Psoas muscle (tissue), 8 donors: ENCODE measurements around the gene PRAMEF1. TPM values are rescaled to one million over a fixed set of nuclear protein-coding genes. Genes with fewer than 3 reads are reported as not detected.

Experiments
- ATAC-seq, 4 donors: fragments of 200-7000 bp; cut with Tn5 transposase; one replicate each; pipeline ENCODE4 v1.9.1; 2020; ENCODE audit warnings: moderate library complexity in 3 of 4, mild to moderate bottlenecking in 2 of 4
- DNase-seq, 2 donors: peaks; one replicate each; pipeline ENCODE4 v3.0.0-alpha.2; 2020
- H3K27ac ChIP-seq: fragments of 200-600 bp; one replicate; pipeline ENCODE4 v1.8.0; 2022
- H3K27me3 ChIP-seq, 3 donors: fragments of 200-600 bp in 1 of 3; one replicate each; pipeline versions ENCODE4 v1.6.1 to v1.8.0; 2013 to 2022; ENCODE audit warnings: low read length in 2 of 3, mild to moderate bottlenecking in 2 of 3, moderate library complexity in 1 of 3; ENCODE audit not compliant: insufficient read depth in 3 of 3
- H3K36me3 ChIP-seq, 2 donors: fragments of 200-600 bp in 1 of 2; one replicate each; pipeline versions ENCODE4 v1.6.1 to v1.8.0; 2013 to 2022; ENCODE audit warnings: low read depth in 1 of 2, mild to moderate bottlenecking in 1 of 2, moderate library complexity in 1 of 2; ENCODE audit not compliant: insufficient read depth in 1 of 2
- H3K4me1 ChIP-seq: fragments of 200-600 bp; one replicate; pipeline ENCODE4 v1.8.0; 2022
- H3K4me3 ChIP-seq: fragments of 200-600 bp; one replicate; pipeline ENCODE4 v1.8.0; 2022; ENCODE audit warnings: mild to moderate bottlenecking
- H3K9me3 ChIP-seq: fragments of 200-600 bp; one replicate; pipeline ENCODE4 v1.8.0; 2022
- WGBS, 3 donors: extraction: QIAGEN DNeasy Blood & Tissue Kit; methylation state at CpG; one replicate each; pipeline versions ENCODE4 v1.1.6 to v1.1.7; 2013; 5-methylcytosine and 5-hydroxymethylcytosine counted together
- intact Hi-C, 2 donors: fragments of 100-400 bp; cut with DNase I; formaldehyde crosslinking; loops; one replicate each; pipeline versions ENCODE4 v1.11.0 to v1.14.2; 2022
- polyA plus RNA-seq, 3 donors: library from polyadenylated mRNA; stranded (reverse); fragments of 200-250 nt; gene quantifications; one replicate each; pipeline ENCODE4 v1.2.3, GENCODE V29; 2013
- total RNA-seq, 4 donors: library from RNA; stranded (reverse); fragmentation: NEBNext Ultra II Directional in 2 of 4; extraction: Animal tissue kit (Norgen Biotek cat#: 25700) in 2 of 4; gene quantifications; one replicate each; pipeline versions ENCODE4 v1.2.1 to v1.2.4, GENCODE V29; 2021 to 2023
- TF ChIP-seq, protein P1 (sequence below): fragments of 200-600 bp; IDR thresholded peaks from one replicate; pipeline ENCODE4 v1.8.0; 2022; ENCODE audit warnings: antibody characterized with exemption
- donor health status: healthy with polysubstance abuse.
- donor health status: DM: no; HTN: no; CAD: no; lungs with moderate emphysema.
- donor health status: Bipolar disorder and iron deficiency.
- donor health status: healthy.
- donor health status: DM: yes; HTN: yes; CAD: no.
- donor health status: DM: no; HTN: no; CAD: no.
- donor health status: DM: no; HTN: no; CAD: no.
- donor health status: DM: yes; HTN: yes; CAD: no.

PRAMEF1 gene
- total and polyA plus RNA-seq, 7 donors: not detected

DNA sequence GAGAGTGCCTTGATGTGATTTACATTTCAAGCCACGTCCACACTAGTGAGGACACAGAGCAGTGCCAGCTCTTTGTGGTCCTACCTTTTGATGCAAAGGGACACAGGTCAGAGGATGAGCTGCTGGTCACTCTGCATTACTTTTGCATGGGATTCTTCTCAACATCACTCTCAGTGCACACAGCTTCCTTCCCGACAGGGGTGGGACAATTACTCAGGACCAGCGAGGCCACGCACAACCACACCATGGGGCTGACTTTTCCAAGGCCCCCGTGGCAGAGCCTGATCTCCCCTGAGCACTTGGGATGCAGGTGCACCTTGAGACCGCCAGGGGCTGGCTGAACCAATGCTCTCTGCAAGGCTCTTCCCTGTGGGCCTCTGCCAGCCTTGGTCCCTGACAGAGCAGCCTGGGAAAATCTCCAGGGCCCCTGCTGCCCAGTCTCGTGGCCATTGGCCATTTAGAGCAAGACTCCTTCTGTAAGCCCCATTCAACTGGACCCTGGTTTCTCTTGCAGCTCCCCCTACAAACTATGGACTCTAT, 30.9 kb upstream of the PRAMEF1 start:
- Histone ChIP-seq H3K27ac (no peak overlapping the region), H3K9me3 (no peaks in the 10 kb centered on the region), H3K36me3 (no peaks in the 10 kb centered on the region), H3K27me3 (peaks cover 0 to 5% (median 0%) of the 10 kb centered on the region in 3 donors), H3K4me1 (no peaks in the 10 kb centered on the region), H3K4me3 (no peak overlapping the region)
- DNase-seq (no peak), ATAC-seq (no peak)
- 46 to 72% (median 58%) methylated on average over 7 of the region's 7 CpGs for WGBS, 3 donors
- TF ChIP-seq, protein P1, sequence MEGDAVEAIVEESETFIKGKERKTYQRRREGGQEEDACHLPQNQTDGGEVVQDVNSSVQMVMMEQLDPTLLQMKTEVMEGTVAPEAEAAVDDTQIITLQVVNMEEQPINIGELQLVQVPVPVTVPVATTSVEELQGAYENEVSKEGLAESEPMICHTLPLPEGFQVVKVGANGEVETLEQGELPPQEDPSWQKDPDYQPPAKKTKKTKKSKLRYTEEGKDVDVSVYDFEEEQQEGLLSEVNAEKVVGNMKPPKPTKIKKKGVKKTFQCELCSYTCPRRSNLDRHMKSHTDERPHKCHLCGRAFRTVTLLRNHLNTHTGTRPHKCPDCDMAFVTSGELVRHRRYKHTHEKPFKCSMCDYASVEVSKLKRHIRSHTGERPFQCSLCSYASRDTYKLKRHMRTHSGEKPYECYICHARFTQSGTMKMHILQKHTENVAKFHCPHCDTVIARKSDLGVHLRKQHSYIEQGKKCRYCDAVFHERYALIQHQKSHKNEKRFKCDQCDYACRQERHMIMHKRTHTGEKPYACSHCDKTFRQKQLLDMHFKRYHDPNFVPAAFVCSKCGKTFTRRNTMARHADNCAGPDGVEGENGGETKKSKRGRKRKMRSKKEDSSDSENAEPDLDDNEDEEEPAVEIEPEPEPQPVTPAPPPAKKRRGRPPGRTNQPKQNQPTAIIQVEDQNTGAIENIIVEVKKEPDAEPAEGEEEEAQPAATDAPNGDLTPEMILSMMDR: no peak
- intact Hi-C loops: no loop called here

DNA sequence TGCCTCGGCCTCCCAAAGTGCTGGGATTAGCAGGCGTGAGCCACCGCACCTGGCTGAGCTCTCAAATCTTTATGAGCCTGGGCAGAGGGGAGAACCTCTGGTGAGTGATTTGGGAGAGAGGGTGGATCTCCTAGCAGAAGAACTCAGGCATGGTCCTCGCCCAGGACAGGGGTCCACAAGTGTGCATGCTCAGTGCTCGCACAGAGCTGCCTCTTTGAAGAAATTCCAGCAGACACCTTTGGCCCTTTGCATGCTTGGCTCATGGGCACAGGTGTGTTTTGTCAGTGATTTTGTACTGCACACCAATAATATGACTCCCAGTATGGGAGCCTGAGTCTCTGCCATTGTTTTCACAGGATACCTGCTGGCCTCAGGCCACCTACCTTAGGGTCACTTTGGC, 29.4 kb upstream of the PRAMEF1 start:
- Histone ChIP-seq H3K36me3 (no peaks in the 10 kb centered on the region), H3K4me1 (no peaks in the 10 kb centered on the region), H3K27me3 (peaks cover 0 to 5% (median 0%) of the 10 kb centered on the region in 3 donors), H3K4me3 (no peak overlapping the region), H3K27ac (no peak overlapping the region), H3K9me3 (no peaks in the 10 kb centered on the region)
- DNase-seq (no peak), ATAC-seq (no peak)
- WGBS, 3 donors: 78 to 91% (median 84%) methylated on average over 5 of the region's 5 CpGs
- intact Hi-C loops: no loop called here
- TF ChIP-seq, protein P1: no peak

DNA sequence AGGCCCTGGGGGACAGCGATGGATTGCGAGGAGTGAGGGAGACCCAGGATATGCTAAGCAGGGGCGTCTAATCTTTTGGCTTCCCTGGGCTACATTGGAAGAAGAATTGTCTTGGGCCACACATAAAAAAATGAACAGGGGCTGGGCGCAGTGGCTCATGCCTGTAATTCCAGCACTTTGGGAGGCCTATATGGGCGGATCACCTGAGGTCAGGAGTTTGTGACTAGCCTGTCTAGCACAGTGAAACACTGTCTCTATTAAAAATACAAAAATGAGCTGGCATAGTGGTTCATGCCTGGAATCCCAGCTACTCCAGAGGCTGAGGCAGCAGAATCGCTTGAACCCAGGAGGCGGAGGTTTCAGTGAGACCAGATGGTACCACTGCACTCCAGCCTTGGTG, 28.4 kb upstream of the PRAMEF1 start:
- Histone ChIP-seq H3K9me3 (no peaks in the 10 kb centered on the region), H3K27me3 (peaks cover 0 to 5% (median 0%) of the 10 kb centered on the region in 3 donors), H3K36me3 (no peaks in the 10 kb centered on the region), H3K27ac (no peak overlapping the region), H3K4me3 (no peak overlapping the region), H3K4me1 (no peaks in the 10 kb centered on the region)
- intact Hi-C loops: no loop called here
- no peak for ATAC-seq
- 81 to 86% (median 83%) methylated on average over 7 of the region's 7 CpGs for WGBS, 3 donors
- no peak for DNase-seq
- TF ChIP-seq, protein P1: no peak

DNA sequence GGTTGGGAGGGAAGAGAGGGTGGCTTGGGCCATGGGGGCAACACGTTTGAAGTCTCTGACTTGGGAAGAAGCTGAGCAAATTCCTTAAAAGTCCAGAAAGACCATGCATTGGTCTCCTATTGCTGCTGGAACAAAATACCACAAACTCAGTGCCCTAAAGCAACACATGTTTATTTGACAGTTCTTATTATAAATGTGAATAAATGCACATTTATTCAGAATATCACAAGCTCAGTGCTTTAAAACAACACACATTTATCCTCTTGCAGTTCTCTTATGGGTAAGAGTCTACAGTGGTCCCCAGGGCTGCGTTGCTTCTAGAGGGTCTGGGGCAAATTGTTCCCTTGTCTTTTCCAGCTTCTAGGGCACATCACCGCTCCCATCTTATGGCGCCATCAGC, 27.7 kb upstream of the PRAMEF1 start:
- DNase-seq: no peak
- no peak for ATAC-seq
- TF ChIP-seq, protein P1: no peak
- WGBS, 3 donors: 68 to 81% (median 73%) methylated on average over 4 of the region's 4 CpGs
- Histone ChIP-seq H3K9me3 (no peaks in the 10 kb centered on the region), H3K36me3 (no peaks in the 10 kb centered on the region), H3K4me1 (no peaks in the 10 kb centered on the region), H3K27me3 (peaks cover 0 to 5% (median 0%) of the 10 kb centered on the region in 3 donors), H3K27ac (no peak overlapping the region), H3K4me3 (no peak overlapping the region)
- intact Hi-C loops: no loop called here

DNA sequence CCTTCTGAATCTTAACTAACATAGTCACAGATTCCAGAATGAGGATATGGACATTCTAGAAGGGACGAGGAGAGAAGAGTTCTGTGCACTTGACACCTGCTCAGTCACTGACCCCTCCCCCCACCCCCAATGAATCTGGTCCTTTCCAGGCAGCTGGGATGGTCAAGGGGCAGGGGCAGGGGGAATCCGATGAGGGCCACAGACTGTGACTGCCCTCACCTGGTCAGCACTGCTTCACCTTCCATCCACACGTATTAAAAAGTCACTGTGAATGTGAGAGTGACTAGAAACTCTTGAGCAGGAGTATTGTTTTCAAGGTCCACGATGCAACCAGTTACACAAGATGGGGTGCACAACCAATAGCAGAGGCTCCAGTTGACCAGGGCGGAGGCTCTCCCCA, 27.2 kb upstream of the PRAMEF1 start:
- Histone ChIP-seq H3K27me3 (peaks cover 0 to 5% (median 0%) of the 10 kb centered on the region in 3 donors), H3K9me3 (no peaks in the 10 kb centered on the region), H3K4me1 (no peaks in the 10 kb centered on the region), H3K36me3 (no peaks in the 10 kb centered on the region), H3K27ac (no peak overlapping the region), H3K4me3 (no peak overlapping the region)
- ATAC-seq (no peak), DNase-seq (no peak)
- 60 to 69% (median 68%) methylated on average over 5 of the region's 5 CpGs for WGBS, 3 donors
- intact Hi-C loops: no loop called here
- TF ChIP-seq, protein P1: no peak
